ENCODE measurements around the gene ESRRA.

ESRRA gene

GRCh38 chr11:64296236-64296635 lies 9.1 kb upstream of the ESRRA start:
- H2AFZ ChIP-seq (ENCODE audit: low read depth), result no peak overlapping the region
- H3K27me3 ChIP-seq (ENCODE audit: insufficient read depth, low read depth), result peaks cover 14% of the 10 kb centered on the region
- H3K79me2 ChIP-seq (ENCODE audit: insufficient read depth, low read depth), result no peaks in the 10 kb centered on the region
- no peaks in the 10 kb centered on the region for H3K36me3 ChIP-seq (ENCODE audit: insufficient read depth)
- no peak overlapping the region for H3K9ac ChIP-seq
- no peak for TF ChIP-seq CTCF (conservative IDR thresholded peaks at IDR 0.05; ENCODE audit: low read depth, low read length)
- no peaks in the 10 kb centered on the region for H4K20me1 ChIP-seq (ENCODE audit: insufficient read depth)
- peaks cover 7% of the 10 kb centered on the region for H3K4me1 ChIP-seq (ENCODE audit: low read depth, poor library complexity, severe bottlenecking)
- no peak overlapping the region for H3K27ac ChIP-seq
- H3K4me3 ChIP-seq (IDR thresholded peaks at IDR 0.05; ENCODE audit: insufficient read depth, low read depth, low read length), result no peak overlapping the region
- H3K4me2 ChIP-seq, result no peak overlapping the region

GRCh38 chr11:64296830-64297698 lies 8.3 kb upstream of the ESRRA start:
- no peak overlapping the region for H3K4me2 ChIP-seq
- H3K79me2 ChIP-seq (ENCODE audit: insufficient read depth, low read depth), result no peaks in the 10 kb centered on the region
- no peaks in the 10 kb centered on the region for H3K36me3 ChIP-seq (ENCODE audit: insufficient read depth)
- H2AFZ ChIP-seq (ENCODE audit: low read depth), result no peak overlapping the region
- H4K20me1 ChIP-seq (ENCODE audit: insufficient read depth), result no peaks in the 10 kb centered on the region
- H3K27me3 ChIP-seq (ENCODE audit: insufficient read depth, low read depth), result peaks cover 14% of the 10 kb centered on the region
- no peak overlapping the region for H3K4me3 ChIP-seq (IDR thresholded peaks at IDR 0.05; ENCODE audit: insufficient read depth, low read depth, low read length)
- peaks cover 10% of the 10 kb centered on the region for H3K4me1 ChIP-seq (ENCODE audit: low read depth, poor library complexity, severe bottlenecking)
- no peak overlapping the region for H3K27ac ChIP-seq
- no peak overlapping the region for H3K9ac ChIP-seq
- no peak for TF ChIP-seq CTCF (conservative IDR thresholded peaks at IDR 0.05; ENCODE audit: low read depth, low read length)

GRCh38 chr11:64297699-64298358 lies 7.5 kb upstream of the ESRRA start:
- H3K4me3 ChIP-seq (IDR thresholded peaks at IDR 0.05; ENCODE audit: insufficient read depth, low read depth, low read length), result no peak overlapping the region
- no peak overlapping the region for H2AFZ ChIP-seq (ENCODE audit: low read depth)
- H4K20me1 ChIP-seq (ENCODE audit: insufficient read depth), result no peaks in the 10 kb centered on the region
- no peaks in the 10 kb centered on the region for H3K36me3 ChIP-seq (ENCODE audit: insufficient read depth)
- H3K4me2 ChIP-seq, result no peak overlapping the region
- H3K79me2 ChIP-seq (ENCODE audit: insufficient read depth, low read depth), result no peaks in the 10 kb centered on the region
- peaks cover 14% of the 10 kb centered on the region for H3K27me3 ChIP-seq (ENCODE audit: insufficient read depth, low read depth)
- no peak for TF ChIP-seq CTCF (conservative IDR thresholded peaks at IDR 0.05; ENCODE audit: low read depth, low read length)
- H3K4me1 ChIP-seq (ENCODE audit: low read depth, poor library complexity, severe bottlenecking), result peaks cover 11% of the 10 kb centered on the region
- no peak overlapping the region for H3K27ac ChIP-seq
- H3K9ac ChIP-seq, result no peak overlapping the region

DNA sequence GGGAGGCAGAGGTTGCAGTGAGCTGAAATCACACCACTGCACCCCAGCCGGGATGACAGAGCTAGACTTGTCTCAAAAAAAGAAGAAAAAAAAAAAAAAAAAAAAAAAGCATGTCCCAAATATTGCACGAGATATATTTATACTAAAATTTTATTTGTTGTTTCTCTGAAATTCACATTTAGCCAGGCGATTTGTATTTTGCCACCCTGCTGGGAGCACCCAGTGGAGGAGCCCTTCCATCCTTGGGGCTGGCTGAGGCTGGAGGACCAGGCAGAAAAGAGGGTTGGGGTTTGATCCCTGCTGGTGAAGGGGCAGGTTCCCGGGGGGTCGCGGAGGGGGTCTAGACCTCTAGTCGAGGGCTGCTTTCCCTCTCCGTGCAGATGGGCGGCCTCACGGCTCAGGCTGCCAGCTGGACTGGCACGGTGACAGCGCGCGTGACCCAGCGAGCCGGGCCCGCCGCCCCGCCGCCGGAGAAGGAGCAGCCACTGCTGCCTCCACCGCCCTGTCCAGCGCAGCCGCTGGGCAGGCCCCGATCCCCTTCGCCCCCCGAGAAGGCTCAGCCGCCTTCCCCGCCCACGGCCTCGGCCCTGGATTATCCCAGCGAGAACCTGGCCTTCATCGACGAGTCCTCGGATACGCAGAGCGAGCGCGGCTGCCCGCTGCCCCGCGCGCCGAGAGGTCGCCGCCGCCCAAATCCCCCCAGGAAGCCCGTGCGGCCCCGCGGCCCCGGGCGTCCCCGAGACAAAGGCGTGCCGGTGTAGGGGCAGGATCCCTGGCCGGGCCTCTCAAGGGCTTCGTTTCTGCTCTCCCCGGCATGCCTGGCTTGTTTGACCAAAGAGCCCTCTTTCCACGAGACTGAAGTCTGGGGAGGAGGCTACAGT lies 6.1 kb upstream of the ESRRA start:
- H3K4me3 ChIP-seq (IDR thresholded peaks at IDR 0.05; ENCODE audit: insufficient read depth, low read depth, low read length), result no peak overlapping the region
- H3K27me3 ChIP-seq (ENCODE audit: insufficient read depth, low read depth), result peaks cover 14% of the 10 kb centered on the region

More for the DNA sequence above, 6.1 kb upstream of the ESRRA start:
- Histone ChIP-seq H2AFZ (ENCODE audit: low read depth) (no peak overlapping the region), H3K79me2 (ENCODE audit: insufficient read depth, low read depth) (no peaks in the 10 kb centered on the region), H3K36me3 (ENCODE audit: insufficient read depth) (no peaks in the 10 kb centered on the region), H3K9ac (no peak overlapping the region), H4K20me1 (ENCODE audit: insufficient read depth) (no peaks in the 10 kb centered on the region), H3K27ac (no peak overlapping the region), H3K4me1 (ENCODE audit: low read depth, poor library complexity, severe bottlenecking) (peaks cover 24% of the 10 kb centered on the region), H3K4me2 (no peak overlapping the region)
- no peak for TF ChIP-seq CTCF (conservative IDR thresholded peaks at IDR 0.05; ENCODE audit: low read depth, low read length)
